ENCODE results near the gene MGAT1.

The MGAT1 gene

GRCh38 chr5:180839935-180840334, 37.3 kb upstream of the MGAT1 start:
- TF ChIP-seq, protein P1, sequence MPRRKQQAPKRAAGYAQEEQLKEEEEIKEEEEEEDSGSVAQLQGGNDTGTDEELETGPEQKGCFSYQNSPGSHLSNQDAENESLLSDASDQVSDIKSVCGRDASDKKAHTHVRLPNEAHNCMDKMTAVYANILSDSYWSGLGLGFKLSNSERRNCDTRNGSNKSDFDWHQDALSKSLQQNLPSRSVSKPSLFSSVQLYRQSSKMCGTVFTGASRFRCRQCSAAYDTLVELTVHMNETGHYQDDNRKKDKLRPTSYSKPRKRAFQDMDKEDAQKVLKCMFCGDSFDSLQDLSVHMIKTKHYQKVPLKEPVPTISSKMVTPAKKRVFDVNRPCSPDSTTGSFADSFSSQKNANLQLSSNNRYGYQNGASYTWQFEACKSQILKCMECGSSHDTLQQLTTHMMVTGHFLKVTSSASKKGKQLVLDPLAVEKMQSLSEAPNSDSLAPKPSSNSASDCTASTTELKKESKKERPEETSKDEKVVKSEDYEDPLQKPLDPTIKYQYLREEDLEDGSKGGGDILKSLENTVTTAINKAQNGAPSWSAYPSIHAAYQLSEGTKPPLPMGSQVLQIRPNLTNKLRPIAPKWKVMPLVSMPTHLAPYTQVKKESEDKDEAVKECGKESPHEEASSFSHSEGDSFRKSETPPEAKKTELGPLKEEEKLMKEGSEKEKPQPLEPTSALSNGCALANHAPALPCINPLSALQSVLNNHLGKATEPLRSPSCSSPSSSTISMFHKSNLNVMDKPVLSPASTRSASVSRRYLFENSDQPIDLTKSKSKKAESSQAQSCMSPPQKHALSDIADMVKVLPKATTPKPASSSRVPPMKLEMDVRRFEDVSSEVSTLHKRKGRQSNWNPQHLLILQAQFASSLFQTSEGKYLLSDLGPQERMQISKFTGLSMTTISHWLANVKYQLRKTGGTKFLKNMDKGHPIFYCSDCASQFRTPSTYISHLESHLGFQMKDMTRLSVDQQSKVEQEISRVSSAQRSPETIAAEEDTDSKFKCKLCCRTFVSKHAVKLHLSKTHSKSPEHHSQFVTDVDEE (CRISPR knock-in tag; IDR thresholded peaks at IDR 0.05) = no peak
- TF ChIP-seq ESRRG (CRISPR knock-in tag; IDR thresholded peaks at IDR 0.05) = no peak
- TF ChIP-seq ARNTL (CRISPR knock-in tag; IDR thresholded peaks at IDR 0.05; ENCODE audit: borderline replicate concordance, low read depth) = no peak
- TF ChIP-seq PPARA (CRISPR knock-in tag; IDR thresholded peaks at IDR 0.05; ENCODE audit: borderline replicate concordance) = no peak
- TF ChIP-seq ZNF70 (CRISPR knock-in tag; IDR thresholded peaks at IDR 0.05) = no peak
- TF ChIP-seq, protein P2, sequence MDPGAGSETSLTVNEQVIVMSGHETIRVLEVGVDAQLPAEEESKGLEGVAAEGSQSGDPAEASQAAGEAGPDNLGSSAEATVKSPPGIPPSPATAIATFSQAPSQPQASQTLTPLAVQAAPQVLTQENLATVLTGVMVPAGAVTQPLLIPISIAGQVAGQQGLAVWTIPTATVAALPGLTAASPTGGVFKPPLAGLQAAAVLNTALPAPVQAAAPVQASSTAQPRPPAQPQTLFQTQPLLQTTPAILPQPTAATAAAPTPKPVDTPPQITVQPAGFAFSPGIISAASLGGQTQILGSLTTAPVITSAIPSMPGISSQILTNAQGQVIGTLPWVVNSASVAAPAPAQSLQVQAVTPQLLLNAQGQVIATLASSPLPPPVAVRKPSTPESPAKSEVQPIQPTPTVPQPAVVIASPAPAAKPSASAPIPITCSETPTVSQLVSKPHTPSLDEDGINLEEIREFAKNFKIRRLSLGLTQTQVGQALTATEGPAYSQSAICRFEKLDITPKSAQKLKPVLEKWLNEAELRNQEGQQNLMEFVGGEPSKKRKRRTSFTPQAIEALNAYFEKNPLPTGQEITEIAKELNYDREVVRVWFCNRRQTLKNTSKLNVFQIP (CRISPR knock-in tag; IDR thresholded peaks at IDR 0.05; ENCODE audit: borderline replicate concordance, low read depth) = no peak
- TF ChIP-seq ZC3H10 (CRISPR knock-in tag; IDR thresholded peaks at IDR 0.05) = no peak
- TF ChIP-seq TOX (CRISPR knock-in tag; IDR thresholded peaks at IDR 0.05; ENCODE audit: borderline replicate concordance) = no peak
- ATAC-seq = no peak

- TF ChIP-seq PATZ1 (CRISPR knock-in tag; IDR thresholded peaks at IDR 0.05; ENCODE audit: borderline replicate concordance) (no peak), ZNF8 (CRISPR knock-in tag; IDR thresholded peaks at IDR 0.05) (no peak), ISL1 (CRISPR knock-in tag; IDR thresholded peaks at IDR 0.05) (no peak), CSDC2 (CRISPR knock-in tag; IDR thresholded peaks at IDR 0.05) (no peak), ESRRG (CRISPR knock-in tag; IDR thresholded peaks at IDR 0.05) (no peak), BACH2 (CRISPR knock-in tag; IDR thresholded peaks at IDR 0.05; ENCODE audit: borderline replicate concordance) (no peak), ZNF565 (CRISPR knock-in tag; conservative IDR thresholded peaks at IDR 0.05; ENCODE audit: low read depth) (no peak), PPARA (CRISPR knock-in tag; IDR thresholded peaks at IDR 0.05; ENCODE audit: borderline replicate concordance) (no peak), OSR1 (CRISPR knock-in tag; IDR thresholded peaks at IDR 0.05) (no peak), CREB5 (CRISPR knock-in tag; IDR thresholded peaks at IDR 0.05; ENCODE audit: low read depth) (no peak), ZFP30 (CRISPR knock-in tag; IDR thresholded peaks at IDR 0.05) (no peak), ARNTL (CRISPR knock-in tag; IDR thresholded peaks at IDR 0.05; ENCODE audit: borderline replicate concordance, low read depth) (no peak)
- TF ChIP-seq, protein P2 (CRISPR knock-in tag; IDR thresholded peaks at IDR 0.05; ENCODE audit: borderline replicate concordance, low read depth) = no peak
- TF ChIP-seq, protein P3, sequence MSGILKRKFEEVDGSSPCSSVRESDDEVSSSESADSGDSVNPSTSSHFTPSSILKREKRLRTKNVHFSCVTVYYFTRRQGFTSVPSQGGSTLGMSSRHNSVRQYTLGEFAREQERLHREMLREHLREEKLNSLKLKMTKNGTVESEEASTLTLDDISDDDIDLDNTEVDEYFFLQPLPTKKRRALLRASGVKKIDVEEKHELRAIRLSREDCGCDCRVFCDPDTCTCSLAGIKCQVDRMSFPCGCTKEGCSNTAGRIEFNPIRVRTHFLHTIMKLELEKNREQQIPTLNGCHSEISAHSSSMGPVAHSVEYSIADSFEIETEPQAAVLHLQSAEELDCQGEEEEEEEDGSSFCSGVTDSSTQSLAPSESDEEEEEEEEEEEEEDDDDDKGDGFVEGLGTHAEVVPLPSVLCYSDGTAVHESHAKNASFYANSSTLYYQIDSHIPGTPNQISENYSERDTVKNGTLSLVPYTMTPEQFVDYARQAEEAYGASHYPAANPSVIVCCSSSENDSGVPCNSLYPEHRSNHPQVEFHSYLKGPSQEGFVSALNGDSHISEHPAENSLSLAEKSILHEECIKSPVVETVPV (CRISPR knock-in tag; IDR thresholded peaks at IDR 0.05) = no peak
- ATAC-seq = no peak
Measured at GRCh38 chr5:180839227-180839626, 36.6 kb upstream of the MGAT1 start.

- ATAC-seq = no peak
- TF ChIP-seq GLIS3 (CRISPR knock-in tag; IDR thresholded peaks at IDR 0.05) (no peak), ZNF70 (CRISPR knock-in tag; IDR thresholded peaks at IDR 0.05) (no peak), PATZ1 (CRISPR knock-in tag; IDR thresholded peaks at IDR 0.05; ENCODE audit: borderline replicate concordance) (no peak), ZNF565 (CRISPR knock-in tag; conservative IDR thresholded peaks at IDR 0.05; ENCODE audit: low read depth) (no peak), ZFP30 (CRISPR knock-in tag; IDR thresholded peaks at IDR 0.05) (no peak), ARNTL (CRISPR knock-in tag; IDR thresholded peaks at IDR 0.05; ENCODE audit: borderline replicate concordance, low read depth) (no peak)
- TF ChIP-seq, protein P1 (CRISPR knock-in tag; IDR thresholded peaks at IDR 0.05) = no peak
- TF ChIP-seq, protein P3 (CRISPR knock-in tag; IDR thresholded peaks at IDR 0.05) = no peak
Measured at GRCh38 chr5:180837478-180837877, 34.9 kb upstream of the MGAT1 start.
